ENCODE data around the gene HOXB2. TPM values are rescaled to one million over a fixed set of nuclear protein-coding genes. Genes with fewer than 3 reads are reported as not detected.

Gene HOXB2
- total and polyA plus RNA-seq, 3 experiments from 2014 or later = 12.8 to 18.3 (median 16.7) TPM

GRCh38 chr17:48578616-48579470 lies 33.9 kb upstream of the HOXB2 start:
- Histone ChIP-seq H3K9me3 (ENCODE audit: low read length) (no peaks in the 10 kb centered on the region), H3K27ac (ENCODE audit: low read depth, low read length) (peak overlapping the region; percentile 81), H3K36me3 (ENCODE audit: insufficient read depth, low read length) (no peaks in the 10 kb centered on the region), H3K27me3 (ENCODE audit: insufficient read depth, low read length, poor library complexity, severe bottlenecking) (peaks cover 44% of the 10 kb centered on the region), H3K4me3 (ENCODE audit: low read length) (peak overlapping the region; percentile 82), H3K4me1 (ENCODE audit: insufficient read depth, low read length) (peaks cover 29% of the 10 kb centered on the region)
- Mint-ChIP-seq H3K27ac (peak overlapping the region in 7 of 8 donors; percentile 6 to 98 (median 85)), H3K4me3 (peak overlapping the region; percentile 87 to 98 (median 96)), H3K36me3 (peaks cover 0 to 5% (median 0%) of the 10 kb centered on the region in 3 donors), H3K9me3 (no peaks in the 10 kb centered on the region), H3K4me1 (peaks cover 23 to 52% (median 35%) of the 10 kb centered on the region in 3 donors), H3K27me3 (peaks cover 36 to 48% of the 10 kb centered on the region in 2 donors)
- DNase-seq = no peak
- CTCF ChIA-PET = interaction anchor here (1.2 kb wide), 1 partner anchor 12 kb away, joined by 3 read pairs; no protein-coding TSS in a partner anchor
- POLR2A ChIA-PET = no interaction called here

- DNase-seq = peak; percentile 65 to 85 (median 73)
- Mint-ChIP-seq H3K36me3 (peaks cover 0 to 7% (median 0%) of the 10 kb centered on the region in 3 donors), H3K27ac (peak within 1 kb of the TSS; percentile 6 to 98 (median 89)), H3K27me3 (peaks cover 36 to 43% of the 10 kb centered on the region in 2 donors), H3K9me3 (no peaks in the 10 kb centered on the region), H3K4me3 (peak within 1 kb of the TSS; percentile 87 to 98 (median 96)), H3K4me1 (peaks cover 23 to 55% (median 35%) of the 10 kb centered on the region in 3 donors)
- POLR2A ChIA-PET = interaction anchor here (0.6 to 1.5 kb wide), 4 partner anchors 17 to 36 kb away, joined by 3 to 4 read pairs (median 4); no protein-coding TSS in a partner anchor
- peaks cover 44% of the 10 kb centered on the region for H3K27me3 ChIP-seq (ENCODE audit: insufficient read depth, low read length, poor library complexity, severe bottlenecking)
- CTCF ChIA-PET = interaction anchor here (1.0 to 1.2 kb wide), 2 partner anchors 13 to 15 kb away, joined by 3 read pairs; partner anchors contain the start of gene HOXB5
- H3K9me3 ChIP-seq (ENCODE audit: low read length) = no peaks in the 10 kb centered on the region
- peak within 1 kb of the TSS; percentile 81 for H3K27ac ChIP-seq (ENCODE audit: low read depth, low read length)
- H3K36me3 ChIP-seq (ENCODE audit: insufficient read depth, low read length) = no peaks in the 10 kb centered on the region
- H3K4me3 ChIP-seq (ENCODE audit: low read length) = peak within 1 kb of the TSS; percentile 82
- peaks cover 29% of the 10 kb centered on the region for H3K4me1 ChIP-seq (ENCODE audit: insufficient read depth, low read length)
These were observed 33.2 kb upstream of the HOXB2 start, which contains the start of gene HOXB4 for GRCh38 chr17:48577946-48578615. TSS of gene HOXB4 (minus strand) at chr17:48578350. CDS start at chr17:48578319, 31 bp downstream.

DNA sequence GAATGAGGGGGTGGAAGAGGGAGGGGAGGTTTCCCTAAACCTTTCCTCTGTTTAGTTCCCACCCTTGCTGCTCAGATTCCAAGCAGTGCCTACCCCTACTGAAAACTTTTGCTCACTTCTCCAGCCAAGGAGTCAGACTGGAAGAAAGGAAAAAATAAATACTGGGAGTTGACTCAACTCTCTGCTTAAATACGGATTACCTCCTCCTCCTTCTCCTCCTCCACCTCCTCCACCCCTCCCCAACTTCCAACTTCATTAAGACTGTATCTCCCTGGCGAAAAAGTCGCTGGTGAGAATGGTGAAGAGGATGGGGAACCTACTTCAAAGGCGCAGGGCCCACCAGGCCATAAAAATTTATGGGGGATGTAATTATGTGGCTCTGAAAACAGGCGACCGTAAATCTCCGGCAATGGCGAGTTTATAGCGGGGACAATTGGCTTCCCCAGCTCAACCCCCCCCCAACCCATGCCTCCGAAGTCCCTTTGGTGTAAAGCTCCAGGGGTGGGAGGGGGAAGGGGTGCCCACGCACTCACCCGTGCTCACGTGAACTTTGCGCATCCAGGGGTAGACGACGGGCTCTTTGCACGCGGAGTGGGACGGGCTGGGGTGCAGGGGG lies 32.5 kb upstream of the HOXB2 start:
- H3K9me3 Mint-ChIP-seq = no peaks in the 10 kb centered on the region
- peak overlapping the region in 6 of 8 donors; percentile 24 to 88 (median 66) for H3K27ac Mint-ChIP-seq
- DNase-seq = peak in 1 of 5 donors; percentile 58
- no peaks in the 10 kb centered on the region for H3K9me3 ChIP-seq (ENCODE audit: low read length)
- CTCF ChIA-PET = interaction anchor here (1.0 kb wide), 1 partner anchor 16 kb away, joined by 3 read pairs; the partner anchor contains the start of gene HOXB5
- peaks cover 0 to 7% (median 0%) of the 10 kb centered on the region in 3 donors for H3K36me3 Mint-ChIP-seq
- H3K4me1 Mint-ChIP-seq = peaks cover 22 to 52% (median 32%) of the 10 kb centered on the region in 3 donors
- H3K27ac ChIP-seq (ENCODE audit: low read depth, low read length) = peak overlapping the region; percentile 72
- peak overlapping the region; percentile 45 for H3K4me3 ChIP-seq (ENCODE audit: low read length)
- peaks cover 39% of the 10 kb centered on the region for H3K27me3 ChIP-seq (ENCODE audit: insufficient read depth, low read length, poor library complexity, severe bottlenecking)
- peaks cover 28% of the 10 kb centered on the region for H3K4me1 ChIP-seq (ENCODE audit: insufficient read depth, low read length)
- POLR2A ChIA-PET = interaction anchor here (0.6 to 1.5 kb wide), 4 partner anchors 18 to 36 kb away, joined by 3 to 4 read pairs (median 4); no protein-coding TSS in a partner anchor
- peaks cover 30 to 37% of the 10 kb centered on the region in 2 donors for H3K27me3 Mint-ChIP-seq
- H3K36me3 ChIP-seq (ENCODE audit: insufficient read depth, low read length) = no peaks in the 10 kb centered on the region
- H3K4me3 Mint-ChIP-seq = peak overlapping the region; percentile 79 to 90 (median 84)

DNA sequence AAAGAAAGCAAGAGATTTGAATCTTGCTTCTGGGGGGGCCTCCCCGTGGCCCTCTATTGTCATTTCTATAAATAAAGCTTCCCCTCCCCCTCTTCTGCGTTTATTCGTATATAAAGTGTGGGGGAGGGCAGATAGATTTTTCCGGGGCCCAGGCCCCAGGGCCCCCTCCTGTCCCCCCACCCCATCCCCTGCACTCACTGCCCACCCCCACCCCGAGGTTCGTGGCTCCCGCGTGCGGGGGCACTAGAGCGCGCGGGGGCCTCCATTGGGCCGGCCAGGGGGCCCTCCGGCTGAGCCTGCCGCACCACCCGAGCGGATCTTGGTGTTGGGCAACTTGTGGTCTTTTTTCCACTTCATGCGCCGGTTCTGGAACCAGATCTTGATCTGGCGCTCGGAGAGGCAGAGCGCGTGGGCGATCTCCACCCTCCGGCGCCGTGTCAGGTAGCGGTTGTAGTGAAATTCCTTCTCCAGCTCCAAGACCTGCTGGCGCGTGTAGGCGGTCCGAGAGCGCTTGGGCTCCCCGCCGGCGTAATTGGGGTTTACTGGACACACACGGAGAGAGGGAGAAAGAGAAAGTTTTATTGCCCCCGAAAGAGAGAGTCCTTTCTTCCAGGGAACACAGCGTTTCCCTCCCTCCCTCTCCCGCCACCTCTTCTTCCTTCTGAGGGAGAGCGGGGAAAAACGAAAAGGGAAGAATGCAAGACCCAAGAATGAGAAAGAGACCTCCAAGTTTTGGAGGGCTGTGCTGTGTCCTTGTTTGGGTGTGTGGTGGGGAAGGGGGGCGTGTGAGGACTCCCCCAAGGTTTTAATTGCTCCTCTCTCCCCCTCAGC lies 31.8 kb upstream of the HOXB2 start:
- Histone ChIP-seq H3K27me3 (ENCODE audit: insufficient read depth, low read length, poor library complexity, severe bottlenecking) (peaks cover 32% of the 10 kb centered on the region), H3K36me3 (ENCODE audit: insufficient read depth, low read length) (no peaks in the 10 kb centered on the region), H3K4me1 (ENCODE audit: insufficient read depth, low read length) (peaks cover 22% of the 10 kb centered on the region), H3K4me3 (ENCODE audit: low read length) (peak overlapping the region; percentile 45), H3K9me3 (ENCODE audit: low read length) (no peaks in the 10 kb centered on the region), H3K27ac (ENCODE audit: low read depth, low read length) (peak overlapping the region; percentile 72)
- ChIA-PET CTCF (interaction anchor here (1.0 kb wide), 1 partner anchor 17 kb away, joined by 3 read pairs; the partner anchor contains the start of gene HOXB5), POLR2A (interaction anchor here (1.0 to 1.5 kb wide), 2 partner anchors 33 to 35 kb away, joined by 4 read pairs; no protein-coding TSS in a partner anchor)
- peak overlapping the region; percentile 39 to 90 (median 82) for H3K4me3 Mint-ChIP-seq
- peaks cover 28 to 31% of the 10 kb centered on the region in 2 donors for H3K27me3 Mint-ChIP-seq
- H3K27ac Mint-ChIP-seq = peak overlapping the region in 2 of 8 donors; percentile 24 to 66
- H3K36me3 Mint-ChIP-seq = peaks cover 0 to 9% (median 0%) of the 10 kb centered on the region in 3 donors
- H3K9me3 Mint-ChIP-seq = no peaks in the 10 kb centered on the region
- H3K4me1 Mint-ChIP-seq = peaks cover 19 to 46% (median 29%) of the 10 kb centered on the region in 3 donors
- no peak for DNase-seq

GRCh38 chr17:48575673-48576478 lies 31.0 kb upstream of the HOXB2 start:
- Histone ChIP-seq H3K9me3 (ENCODE audit: low read length) (no peaks in the 10 kb centered on the region), H3K4me1 (ENCODE audit: insufficient read depth, low read length) (peaks cover 17% of the 10 kb centered on the region), H3K27me3 (ENCODE audit: insufficient read depth, low read length, poor library complexity, severe bottlenecking) (peaks cover 27% of the 10 kb centered on the region), H3K36me3 (ENCODE audit: insufficient read depth, low read length) (no peaks in the 10 kb centered on the region), H3K4me3 (ENCODE audit: low read length) (no peak overlapping the region), H3K27ac (ENCODE audit: low read depth, low read length) (peak overlapping the region; percentile 31)
- Mint-ChIP-seq H3K36me3 (peaks cover 0 to 14% (median 0%) of the 10 kb centered on the region in 3 donors), H3K9me3 (no peaks in the 10 kb centered on the region), H3K27me3 (peaks cover 20 to 23% of the 10 kb centered on the region in 2 donors), H3K4me3 (peak overlapping the region in 4 of 7 donors; percentile 23 to 85 (median 58)), H3K27ac (no peak overlapping the region), H3K4me1 (peaks cover 18 to 38% (median 29%) of the 10 kb centered on the region in 3 donors)
- DNase-seq = no peak
- ChIA-PET CTCF (no interaction called here), POLR2A (no interaction called here)

DNA sequence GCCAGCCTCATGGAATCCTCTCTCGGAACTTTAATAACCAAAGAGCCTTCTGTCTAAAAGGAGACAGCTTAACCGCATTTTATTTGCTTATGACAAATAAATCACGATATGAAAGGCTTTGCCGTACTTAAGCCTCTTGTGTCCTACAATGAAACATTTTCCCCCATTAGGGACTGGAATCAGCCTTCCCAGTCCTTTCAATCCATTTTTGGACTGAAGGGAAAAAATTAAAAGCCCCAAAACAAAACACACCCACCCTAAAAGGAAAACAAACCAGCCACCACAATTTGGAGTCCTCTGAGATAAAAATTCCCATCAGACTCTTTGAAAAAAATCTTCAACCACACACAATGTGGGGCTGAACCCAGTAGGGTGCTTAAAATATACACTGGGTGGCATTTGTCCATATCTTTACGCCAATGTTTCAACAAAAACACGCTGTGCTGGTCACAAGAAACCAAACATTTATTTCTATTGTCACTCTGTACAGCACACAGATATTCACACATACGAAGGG lies 30.2 kb upstream of the HOXB2 start:
- peaks cover 19% of the 10 kb centered on the region for H3K27me3 ChIP-seq (ENCODE audit: insufficient read depth, low read length, poor library complexity, severe bottlenecking)
- peak overlapping the region in 2 of 7 donors; percentile 58 to 85 for H3K4me3 Mint-ChIP-seq
- POLR2A ChIA-PET = no interaction called here

More for the DNA sequence above, 30.2 kb upstream of the HOXB2 start:
- H3K4me1 ChIP-seq (ENCODE audit: insufficient read depth, low read length) = peaks cover 17% of the 10 kb centered on the region
- H3K27ac ChIP-seq (ENCODE audit: low read depth, low read length) = no peak overlapping the region
- Mint-ChIP-seq H3K27me3 (peaks cover 14 to 15% of the 10 kb centered on the region in 2 donors), H3K36me3 (peaks cover 0 to 16% (median 0%) of the 10 kb centered on the region in 3 donors), H3K4me1 (peaks cover 18 to 35% (median 29%) of the 10 kb centered on the region in 3 donors), H3K9me3 (no peaks in the 10 kb centered on the region), H3K27ac (no peak overlapping the region)
- no peaks in the 10 kb centered on the region for H3K36me3 ChIP-seq (ENCODE audit: insufficient read depth, low read length)
- no peak for DNase-seq
- H3K4me3 ChIP-seq (ENCODE audit: low read length) = no peak overlapping the region
- CTCF ChIA-PET = interaction anchor here (0.8 to 1.0 kb wide), 2 partner anchors 44 to 83 kb away, joined by 3 to 4 read pairs; no protein-coding TSS in a partner anchor
- H3K9me3 ChIP-seq (ENCODE audit: low read length) = no peaks in the 10 kb centered on the region
